HG03439 (cell line): Measurements from ENCODE around the gene RRAS.
A peak's percentile ranks its signal among the peaks of the same experiment; 100 is the strongest.

ENCODE experiments used
- ATAC-seq: cut with Tn5 transposase; IDR thresholded peaks from one replicate; pipeline ENCODE4 v1.9.1; 2021; ENCODE audit warnings: mild to moderate bottlenecking, moderate library complexity; ENCODE audit not compliant: unreplicated experiment

The RRAS gene

GRCh38 chr19:49640113-49640898, at the start of gene RRAS:
Gene RRAS (minus strand): TSS chr19:49640143. CDS start chr19:49640098, 45 bp downstream.
- ATAC-seq, result peak; percentile 66

GRCh38 chr19:49689133-49690078, 49.5 kb upstream of the RRAS start, which contains the start of gene ADM5:
Gene ADM5 (plus strand): TSS chr19:49689594. CDS start chr19:49689838, 244 bp downstream.
- no peak for ATAC-seq

- no peak for ATAC-seq
Measured at GRCh38 chr19:49688531-49689132, 48.7 kb upstream of the RRAS start.

GRCh38 chr19:49687566-49688316, 47.8 kb upstream of the RRAS start:
- no peak for ATAC-seq

- no peak for ATAC-seq
Measured at GRCh38 chr19:49687150-49687549, 47.2 kb upstream of the RRAS start.

- no peak for ATAC-seq
Measured at GRCh38 chr19:49686503-49687088, 46.7 kb upstream of the RRAS start.

GRCh38 chr19:49685845-49686332, 45.9 kb upstream of the RRAS start:
- ATAC-seq, result no peak

GRCh38 chr19:49684983-49685553, 45.1 kb upstream of the RRAS start:
- no peak for ATAC-seq

- ATAC-seq, result no peak
Measured at GRCh38 chr19:49684251-49684982, 44.5 kb upstream of the RRAS start.

GRCh38 chr19:49683814-49684250, 43.9 kb upstream of the RRAS start:
- ATAC-seq, result no peak

- ATAC-seq, result no peak
Measured at GRCh38 chr19:49682274-49682673, 42.3 kb upstream of the RRAS start.

- ATAC-seq, result no peak
Measured at GRCh38 chr19:49681830-49682229, 41.9 kb upstream of the RRAS start.

GRCh38 chr19:49680421-49681351, 40.7 kb upstream of the RRAS start:
- no peak for ATAC-seq

GRCh38 chr19:49679771-49680413, 39.9 kb upstream of the RRAS start:
- ATAC-seq, result no peak

- no peak for ATAC-seq
Measured at GRCh38 chr19:49678985-49679770, 39.2 kb upstream of the RRAS start.

GRCh38 chr19:49677901-49678674, 38.1 kb upstream of the RRAS start:
- ATAC-seq, result no peak
